ENCODE results near the gene CCR4.
"Not testable (repeated sequence)": the region's sequence is repeated elsewhere in the genome, so short reads cannot be mapped to it uniquely, and the experiment has no call there.

The CCR4 gene

GRCh38 chr3:32945136-32945535 lies 6.3 kb upstream of the CCR4 start:
- Mint-ChIP-seq H3K4me3 (no peak overlapping the region), H3K4me1 (ENCODE audit: low read depth) (peaks cover 16% of the 10 kb centered on the region), H3K27me3 (ENCODE audit: low read depth) (no peaks in the 10 kb centered on the region), H3K36me3 (ENCODE audit: low read depth) (no peaks in the 10 kb centered on the region), H3K27ac (no peak overlapping the region), H3K9me3 (no peaks in the 10 kb centered on the region)

GRCh38 chr3:32945598-32945997 lies 5.8 kb upstream of the CCR4 start:
- H3K36me3 Mint-ChIP-seq (ENCODE audit: low read depth); H3K9me3 Mint-ChIP-seq; H3K27me3 Mint-ChIP-seq (ENCODE audit: low read depth); H3K4me3 Mint-ChIP-seq; H3K27ac Mint-ChIP-seq: not testable (repeated sequence)
- peaks cover 19% of the 10 kb centered on the region for H3K4me1 Mint-ChIP-seq (ENCODE audit: low read depth)

- Mint-ChIP-seq H3K4me1 (ENCODE audit: low read depth) (peaks cover 31% of the 10 kb centered on the region), H3K4me3 (no peak overlapping the region), H3K27ac (no peak overlapping the region), H3K9me3 (no peaks in the 10 kb centered on the region), H3K36me3 (ENCODE audit: low read depth) (peaks cover 4% of the 10 kb centered on the region), H3K27me3 (ENCODE audit: low read depth) (no peaks in the 10 kb centered on the region)
These were observed 4.3 kb upstream of the CCR4 start for GRCh38 chr3:32946973-32947788.

GRCh38 chr3:32947789-32948238 lies 3.6 kb upstream of the CCR4 start:
- peaks cover 34% of the 10 kb centered on the region for H3K4me1 Mint-ChIP-seq (ENCODE audit: low read depth)
- peaks cover 7% of the 10 kb centered on the region for H3K36me3 Mint-ChIP-seq (ENCODE audit: low read depth)
- H3K27ac Mint-ChIP-seq: no peak overlapping the region
- no peaks in the 10 kb centered on the region for H3K9me3 Mint-ChIP-seq
- H3K4me3 Mint-ChIP-seq: no peak overlapping the region
- no peaks in the 10 kb centered on the region for H3K27me3 Mint-ChIP-seq (ENCODE audit: low read depth)

GRCh38 chr3:32948625-32949445 lies 2.6 kb upstream of the CCR4 start:
- Mint-ChIP-seq H3K36me3 (ENCODE audit: low read depth) (peaks cover 12% of the 10 kb centered on the region), H3K27me3 (ENCODE audit: low read depth) (no peaks in the 10 kb centered on the region), H3K27ac (no peak overlapping the region), H3K4me3 (no peak overlapping the region), H3K9me3 (no peaks in the 10 kb centered on the region), H3K4me1 (ENCODE audit: low read depth) (peaks cover 43% of the 10 kb centered on the region)

GRCh38 chr3:32950516-32950915 lies 928 bp upstream of the CCR4 start:
- Mint-ChIP-seq H3K4me3 (peak overlapping the region; percentile 19), H3K27me3 (ENCODE audit: low read depth) (no peaks in the 10 kb centered on the region), H3K9me3 (no peaks in the 10 kb centered on the region), H3K4me1 (ENCODE audit: low read depth) (peaks cover 53% of the 10 kb centered on the region), H3K36me3 (ENCODE audit: low read depth) (peaks cover 23% of the 10 kb centered on the region), H3K27ac (peak overlapping the region; percentile 76)

GRCh38 chr3:32952369-32953077 lies 1.1 kb downstream of the CCR4 start:
- H3K4me3 Mint-ChIP-seq: peak overlapping the region; percentile 80
- peak overlapping the region; percentile 84 for H3K27ac Mint-ChIP-seq
- H3K36me3 Mint-ChIP-seq (ENCODE audit: low read depth): peaks cover 25% of the 10 kb centered on the region
- no peaks in the 10 kb centered on the region for H3K9me3 Mint-ChIP-seq
- peaks cover 54% of the 10 kb centered on the region for H3K4me1 Mint-ChIP-seq (ENCODE audit: low read depth)
- H3K27me3 Mint-ChIP-seq (ENCODE audit: low read depth): no peaks in the 10 kb centered on the region

GRCh38 chr3:32954506-32954905 lies 3.1 kb downstream of the CCR4 start:
- Mint-ChIP-seq H3K4me3 (peak overlapping the region; percentile 80), H3K27me3 (ENCODE audit: low read depth) (no peaks in the 10 kb centered on the region), H3K27ac (no peak overlapping the region), H3K9me3 (no peaks in the 10 kb centered on the region), H3K36me3 (ENCODE audit: low read depth) (peaks cover 26% of the 10 kb centered on the region), H3K4me1 (ENCODE audit: low read depth) (peaks cover 48% of the 10 kb centered on the region)

- H3K36me3 Mint-ChIP-seq (ENCODE audit: low read depth): peaks cover 24% of the 10 kb centered on the region
- H3K9me3 Mint-ChIP-seq: no peaks in the 10 kb centered on the region
- H3K4me3 Mint-ChIP-seq: no peak overlapping the region
- H3K27me3 Mint-ChIP-seq (ENCODE audit: low read depth): no peaks in the 10 kb centered on the region
- H3K27ac Mint-ChIP-seq: peak overlapping the region; percentile 63
- H3K4me1 Mint-ChIP-seq (ENCODE audit: low read depth): peaks cover 55% of the 10 kb centered on the region
These were observed 5.5 kb downstream of the CCR4 start for GRCh38 chr3:32956750-32957570.

GRCh38 chr3:32958509-32958908 lies 7.1 kb downstream of the CCR4 start:
- Mint-ChIP-seq H3K36me3 (ENCODE audit: low read depth) (peaks cover 19% of the 10 kb centered on the region), H3K9me3 (no peaks in the 10 kb centered on the region)

GRCh38 chr3:32959371-32959770 lies 7.9 kb downstream of the CCR4 start:
- Mint-ChIP-seq H3K27ac (peak overlapping the region; percentile 67), H3K27me3 (ENCODE audit: low read depth) (no peaks in the 10 kb centered on the region), H3K4me3 (no peak overlapping the region), H3K4me1 (ENCODE audit: low read depth) (peaks cover 44% of the 10 kb centered on the region), H3K9me3 (peaks cover 7% of the 10 kb centered on the region), H3K36me3 (ENCODE audit: low read depth) (peaks cover 15% of the 10 kb centered on the region)

More at GRCh38 chr3:32958509-32958908, 7.1 kb downstream of the CCR4 start:
- H3K27ac Mint-ChIP-seq: no peak overlapping the region
- peaks cover 45% of the 10 kb centered on the region for H3K4me1 Mint-ChIP-seq (ENCODE audit: low read depth)
- no peak overlapping the region for H3K4me3 Mint-ChIP-seq
- H3K27me3 Mint-ChIP-seq (ENCODE audit: low read depth): no peaks in the 10 kb centered on the region

- peak overlapping the region; percentile 66 for H3K27ac Mint-ChIP-seq
- H3K4me3 Mint-ChIP-seq: peak overlapping the region; percentile 43
- peaks cover 40% of the 10 kb centered on the region for H3K4me1 Mint-ChIP-seq (ENCODE audit: low read depth)
- H3K27me3 Mint-ChIP-seq (ENCODE audit: low read depth): no peaks in the 10 kb centered on the region
- H3K36me3 Mint-ChIP-seq (ENCODE audit: low read depth): peaks cover 19% of the 10 kb centered on the region
- peaks cover 17% of the 10 kb centered on the region for H3K9me3 Mint-ChIP-seq
These were observed 9.1 kb downstream of the CCR4 start for GRCh38 chr3:32960404-32961170.

GRCh38 chr3:32961189-32961715 lies 9.8 kb downstream of the CCR4 start:
- H3K36me3 Mint-ChIP-seq (ENCODE audit: low read depth): peaks cover 20% of the 10 kb centered on the region
- peaks cover 40% of the 10 kb centered on the region for H3K4me1 Mint-ChIP-seq (ENCODE audit: low read depth)
- H3K9me3 Mint-ChIP-seq: peaks cover 23% of the 10 kb centered on the region
- H3K27ac Mint-ChIP-seq: peak overlapping the region; percentile 66
- no peaks in the 10 kb centered on the region for H3K27me3 Mint-ChIP-seq (ENCODE audit: low read depth)
- H3K4me3 Mint-ChIP-seq: peak overlapping the region; percentile 43
